ENCODE results near the gene RHOB.

Gene RHOB

DNA sequence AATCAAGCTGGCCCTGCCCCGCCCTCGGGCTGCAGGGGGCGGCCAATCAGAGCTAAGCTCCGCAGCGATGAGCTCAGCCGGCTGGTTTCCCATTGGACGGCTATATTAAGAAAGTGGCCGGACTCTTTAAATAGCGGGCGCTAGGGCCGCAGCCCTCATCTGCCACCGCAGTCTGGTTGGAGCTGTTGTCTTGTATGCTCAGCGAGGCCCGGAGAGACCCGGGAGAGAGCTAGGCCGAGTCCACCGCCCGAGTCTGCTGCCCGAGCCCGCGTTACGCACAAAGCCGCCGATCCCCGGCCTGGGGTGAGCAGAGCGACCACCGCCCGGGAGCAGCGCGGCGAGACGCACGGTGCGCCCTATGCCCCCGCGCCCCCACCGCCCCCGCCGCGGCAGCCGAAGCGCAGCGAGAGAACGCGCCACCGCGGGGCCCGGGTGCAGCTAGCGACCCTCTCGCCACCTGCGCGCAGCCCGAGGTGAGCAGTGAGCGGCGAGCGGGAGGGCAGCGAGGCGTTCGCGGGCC is at the start of gene RHOB:
Gene RHOB (plus strand): TSS at position 158 of the 520 bp plus-strand sequence. CDS start 392 bp downstream, outside the sequence.
- ATAC-seq = peak; percentile 87
- TF ChIP-seq PPARA (CRISPR knock-in tag; IDR thresholded peaks at IDR 0.05; ENCODE audit: borderline replicate concordance) = no peak
- TF ChIP-seq GLIS3 (CRISPR knock-in tag; IDR thresholded peaks at IDR 0.05) = peak; percentile 89; the same call in 1 of the 2 replicates
- no peak for TF ChIP-seq SNAI2 (CRISPR knock-in tag; IDR thresholded peaks at IDR 0.05)
- no peak for TF ChIP-seq BACH2 (CRISPR knock-in tag; IDR thresholded peaks at IDR 0.05; ENCODE audit: borderline replicate concordance)

DNA sequence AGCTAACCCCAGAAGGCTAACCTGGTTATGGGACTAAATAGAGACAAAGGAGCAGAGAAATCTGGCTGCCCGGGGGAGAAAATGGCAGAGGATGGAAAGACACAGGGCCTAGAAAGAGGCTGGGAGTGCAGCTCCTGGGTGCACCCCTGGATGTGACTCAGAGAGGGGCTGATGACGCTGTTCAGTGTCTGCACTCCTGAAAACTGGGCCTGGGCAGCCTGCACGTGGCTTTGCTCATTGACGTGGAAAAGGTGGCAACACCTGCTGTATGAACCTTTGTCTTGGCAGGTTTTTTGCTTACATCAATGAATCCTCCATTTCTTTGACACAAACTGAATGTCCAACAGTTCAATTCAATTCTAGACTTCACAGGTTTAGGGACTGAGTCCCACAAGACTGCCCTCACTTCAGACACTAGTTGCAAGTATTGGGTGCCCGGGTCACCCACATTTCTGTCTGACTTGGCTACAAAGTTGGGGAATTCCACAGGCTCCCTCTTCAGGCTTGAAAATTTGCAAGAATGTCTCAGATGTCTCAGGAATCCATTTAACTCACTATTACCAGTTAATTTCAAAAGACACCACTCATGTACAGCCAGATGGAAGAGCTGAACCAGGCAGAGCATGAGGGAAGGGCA is 48.9 kb upstream of the RHOB start:
- ATAC-seq = no peak
- no peak for TF ChIP-seq ZC3H10 (CRISPR knock-in tag; IDR thresholded peaks at IDR 0.05)

DNA sequence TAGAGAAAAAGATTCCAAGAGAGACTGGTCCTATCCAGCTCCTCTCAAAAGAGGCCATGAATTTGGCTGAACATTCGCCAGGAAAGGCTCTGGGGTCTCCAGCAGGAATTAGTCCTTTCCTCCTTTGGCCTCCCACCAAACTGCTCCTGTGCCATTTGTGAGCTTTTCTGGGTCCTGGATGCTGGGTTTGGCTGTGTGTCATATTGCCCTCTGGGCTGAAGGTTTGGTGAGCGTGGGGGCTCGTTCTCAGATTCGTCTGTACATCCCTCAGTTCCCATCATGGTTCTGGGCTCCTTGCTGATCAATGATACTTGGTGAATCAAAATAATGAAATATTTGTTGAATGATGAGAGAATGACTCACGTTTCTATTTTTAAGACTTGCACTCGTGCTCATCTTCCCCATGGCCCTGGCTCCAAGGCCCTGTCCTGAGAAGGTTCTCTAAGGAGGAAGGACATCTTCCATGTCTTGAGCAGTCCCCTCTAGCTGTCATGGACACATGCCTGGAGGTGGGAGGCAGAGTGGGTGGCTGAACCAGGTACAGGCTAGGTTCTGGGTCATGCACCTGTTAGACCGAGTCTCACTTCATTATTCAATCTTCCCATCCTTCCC is 47.8 kb upstream of the RHOB start:
- TF ChIP-seq ZC3H10 (CRISPR knock-in tag; IDR thresholded peaks at IDR 0.05) = no peak
- TF ChIP-seq RARB (CRISPR knock-in tag; IDR thresholded peaks at IDR 0.05) = no peak
- no peak for TF ChIP-seq CSDC2 (CRISPR knock-in tag; IDR thresholded peaks at IDR 0.05)
- no peak for TF ChIP-seq BACH2 (CRISPR knock-in tag; IDR thresholded peaks at IDR 0.05; ENCODE audit: borderline replicate concordance)
- no peak for TF ChIP-seq ZNF565 (CRISPR knock-in tag; conservative IDR thresholded peaks at IDR 0.05; ENCODE audit: low read depth)
- TF ChIP-seq, protein P1, sequence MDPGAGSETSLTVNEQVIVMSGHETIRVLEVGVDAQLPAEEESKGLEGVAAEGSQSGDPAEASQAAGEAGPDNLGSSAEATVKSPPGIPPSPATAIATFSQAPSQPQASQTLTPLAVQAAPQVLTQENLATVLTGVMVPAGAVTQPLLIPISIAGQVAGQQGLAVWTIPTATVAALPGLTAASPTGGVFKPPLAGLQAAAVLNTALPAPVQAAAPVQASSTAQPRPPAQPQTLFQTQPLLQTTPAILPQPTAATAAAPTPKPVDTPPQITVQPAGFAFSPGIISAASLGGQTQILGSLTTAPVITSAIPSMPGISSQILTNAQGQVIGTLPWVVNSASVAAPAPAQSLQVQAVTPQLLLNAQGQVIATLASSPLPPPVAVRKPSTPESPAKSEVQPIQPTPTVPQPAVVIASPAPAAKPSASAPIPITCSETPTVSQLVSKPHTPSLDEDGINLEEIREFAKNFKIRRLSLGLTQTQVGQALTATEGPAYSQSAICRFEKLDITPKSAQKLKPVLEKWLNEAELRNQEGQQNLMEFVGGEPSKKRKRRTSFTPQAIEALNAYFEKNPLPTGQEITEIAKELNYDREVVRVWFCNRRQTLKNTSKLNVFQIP (CRISPR knock-in tag; IDR thresholded peaks at IDR 0.05; ENCODE audit: borderline replicate concordance, low read depth) = no peak
- no peak for TF ChIP-seq PPARA (CRISPR knock-in tag; IDR thresholded peaks at IDR 0.05; ENCODE audit: borderline replicate concordance)
- no peak for TF ChIP-seq ISL1 (CRISPR knock-in tag; IDR thresholded peaks at IDR 0.05)
- no peak for TF ChIP-seq ZFP3 (CRISPR knock-in tag; IDR thresholded peaks at IDR 0.05)
- no peak for ATAC-seq

DNA sequence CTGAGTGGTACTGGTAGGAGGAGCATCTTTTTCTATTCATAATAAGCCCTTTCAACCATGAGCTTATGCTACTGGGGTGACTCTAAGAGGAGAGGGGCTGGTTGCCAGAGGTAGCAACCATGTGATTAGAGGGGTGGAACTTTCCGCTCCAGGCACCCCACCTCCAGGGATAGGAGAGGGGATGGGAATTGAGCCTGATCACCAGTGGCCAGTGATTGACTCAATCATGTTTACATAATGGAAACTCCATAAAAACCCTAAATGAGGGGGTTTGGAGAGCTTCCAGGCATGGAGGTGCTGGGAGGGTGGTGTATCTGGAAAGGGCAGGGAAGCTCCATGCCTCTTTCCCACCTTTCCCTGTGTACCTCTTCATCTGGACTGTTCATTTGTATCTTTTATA is 46.6 kb upstream of the RHOB start:
- TF ChIP-seq ZFP3 (CRISPR knock-in tag; IDR thresholded peaks at IDR 0.05) = no peak
- TF ChIP-seq CSDC2 (CRISPR knock-in tag; IDR thresholded peaks at IDR 0.05) = no peak
- TF ChIP-seq RARB (CRISPR knock-in tag; IDR thresholded peaks at IDR 0.05) = no peak
- TF ChIP-seq GLIS3 (CRISPR knock-in tag; IDR thresholded peaks at IDR 0.05) = no peak
- TF ChIP-seq, protein P2, sequence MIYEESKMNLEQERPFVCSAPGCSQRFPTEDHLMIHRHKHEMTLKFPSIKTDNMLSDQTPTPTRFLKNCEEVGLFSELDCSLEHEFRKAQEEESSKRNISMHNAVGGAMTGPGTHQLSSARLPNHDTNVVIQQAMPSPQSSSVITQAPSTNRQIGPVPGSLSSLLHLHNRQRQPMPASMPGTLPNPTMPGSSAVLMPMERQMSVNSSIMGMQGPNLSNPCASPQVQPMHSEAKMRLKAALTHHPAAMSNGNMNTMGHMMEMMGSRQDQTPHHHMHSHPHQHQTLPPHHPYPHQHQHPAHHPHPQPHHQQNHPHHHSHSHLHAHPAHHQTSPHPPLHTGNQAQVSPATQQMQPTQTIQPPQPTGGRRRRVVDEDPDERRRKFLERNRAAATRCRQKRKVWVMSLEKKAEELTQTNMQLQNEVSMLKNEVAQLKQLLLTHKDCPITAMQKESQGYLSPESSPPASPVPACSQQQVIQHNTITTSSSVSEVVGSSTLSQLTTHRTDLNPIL (CRISPR knock-in tag; IDR thresholded peaks at IDR 0.05; ENCODE audit: low read depth) = no peak
- TF ChIP-seq ARNTL (CRISPR knock-in tag; IDR thresholded peaks at IDR 0.05; ENCODE audit: borderline replicate concordance, low read depth) = no peak
- TF ChIP-seq, protein P3, sequence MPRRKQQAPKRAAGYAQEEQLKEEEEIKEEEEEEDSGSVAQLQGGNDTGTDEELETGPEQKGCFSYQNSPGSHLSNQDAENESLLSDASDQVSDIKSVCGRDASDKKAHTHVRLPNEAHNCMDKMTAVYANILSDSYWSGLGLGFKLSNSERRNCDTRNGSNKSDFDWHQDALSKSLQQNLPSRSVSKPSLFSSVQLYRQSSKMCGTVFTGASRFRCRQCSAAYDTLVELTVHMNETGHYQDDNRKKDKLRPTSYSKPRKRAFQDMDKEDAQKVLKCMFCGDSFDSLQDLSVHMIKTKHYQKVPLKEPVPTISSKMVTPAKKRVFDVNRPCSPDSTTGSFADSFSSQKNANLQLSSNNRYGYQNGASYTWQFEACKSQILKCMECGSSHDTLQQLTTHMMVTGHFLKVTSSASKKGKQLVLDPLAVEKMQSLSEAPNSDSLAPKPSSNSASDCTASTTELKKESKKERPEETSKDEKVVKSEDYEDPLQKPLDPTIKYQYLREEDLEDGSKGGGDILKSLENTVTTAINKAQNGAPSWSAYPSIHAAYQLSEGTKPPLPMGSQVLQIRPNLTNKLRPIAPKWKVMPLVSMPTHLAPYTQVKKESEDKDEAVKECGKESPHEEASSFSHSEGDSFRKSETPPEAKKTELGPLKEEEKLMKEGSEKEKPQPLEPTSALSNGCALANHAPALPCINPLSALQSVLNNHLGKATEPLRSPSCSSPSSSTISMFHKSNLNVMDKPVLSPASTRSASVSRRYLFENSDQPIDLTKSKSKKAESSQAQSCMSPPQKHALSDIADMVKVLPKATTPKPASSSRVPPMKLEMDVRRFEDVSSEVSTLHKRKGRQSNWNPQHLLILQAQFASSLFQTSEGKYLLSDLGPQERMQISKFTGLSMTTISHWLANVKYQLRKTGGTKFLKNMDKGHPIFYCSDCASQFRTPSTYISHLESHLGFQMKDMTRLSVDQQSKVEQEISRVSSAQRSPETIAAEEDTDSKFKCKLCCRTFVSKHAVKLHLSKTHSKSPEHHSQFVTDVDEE (CRISPR knock-in tag; IDR thresholded peaks at IDR 0.05) = no peak
- no peak for TF ChIP-seq ZNF565 (CRISPR knock-in tag; conservative IDR thresholded peaks at IDR 0.05; ENCODE audit: low read depth)
- TF ChIP-seq ZFP30 (CRISPR knock-in tag; IDR thresholded peaks at IDR 0.05) = no peak
- no peak for TF ChIP-seq PPARA (CRISPR knock-in tag; IDR thresholded peaks at IDR 0.05; ENCODE audit: borderline replicate concordance)
- TF ChIP-seq ZC3H10 (CRISPR knock-in tag; IDR thresholded peaks at IDR 0.05) = no peak
- ATAC-seq = no peak

DNA sequence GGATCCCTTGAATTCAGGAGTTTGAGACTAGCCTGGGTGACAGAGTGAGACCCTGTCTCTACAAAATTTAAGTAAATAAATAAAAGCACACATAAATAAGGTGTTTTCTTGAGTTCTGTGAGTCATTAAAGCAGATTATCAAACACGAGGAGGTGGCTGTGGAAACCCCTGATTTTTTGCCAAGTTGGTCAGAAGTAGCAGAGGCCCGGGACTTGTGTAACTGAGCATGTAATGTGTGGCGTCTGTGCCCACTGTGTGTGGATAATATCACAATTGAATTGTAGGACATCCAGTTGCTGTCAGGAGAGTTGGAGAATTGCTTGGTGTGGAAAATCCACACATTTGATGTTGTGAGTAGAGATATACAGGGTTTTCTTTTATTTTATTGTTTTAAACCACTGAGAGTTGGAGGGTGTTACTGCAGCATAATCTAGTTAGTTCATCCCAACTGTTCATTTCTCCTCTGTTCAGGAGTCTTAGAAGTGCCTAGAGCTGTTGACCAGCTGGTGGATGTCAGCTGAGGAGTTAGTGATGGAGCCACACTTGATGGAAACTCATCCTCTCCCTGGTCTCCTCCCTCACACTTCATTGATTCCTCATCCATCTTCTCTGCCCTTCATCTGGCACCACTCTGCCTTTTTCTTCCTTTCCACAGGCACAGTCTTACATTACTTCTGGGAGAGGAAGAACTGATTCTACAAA is 45.9 kb upstream of the RHOB start:
- ATAC-seq = no peak
- TF ChIP-seq, protein P2 (CRISPR knock-in tag; IDR thresholded peaks at IDR 0.05; ENCODE audit: low read depth) = no peak
- TF ChIP-seq ZC3H10 (CRISPR knock-in tag; IDR thresholded peaks at IDR 0.05) = no peak
- TF ChIP-seq ZFP30 (CRISPR knock-in tag; IDR thresholded peaks at IDR 0.05) = no peak
- no peak for TF ChIP-seq TCF4 (CRISPR knock-in tag; IDR thresholded peaks at IDR 0.05; ENCODE audit: borderline replicate concordance)
- TF ChIP-seq, protein P4, sequence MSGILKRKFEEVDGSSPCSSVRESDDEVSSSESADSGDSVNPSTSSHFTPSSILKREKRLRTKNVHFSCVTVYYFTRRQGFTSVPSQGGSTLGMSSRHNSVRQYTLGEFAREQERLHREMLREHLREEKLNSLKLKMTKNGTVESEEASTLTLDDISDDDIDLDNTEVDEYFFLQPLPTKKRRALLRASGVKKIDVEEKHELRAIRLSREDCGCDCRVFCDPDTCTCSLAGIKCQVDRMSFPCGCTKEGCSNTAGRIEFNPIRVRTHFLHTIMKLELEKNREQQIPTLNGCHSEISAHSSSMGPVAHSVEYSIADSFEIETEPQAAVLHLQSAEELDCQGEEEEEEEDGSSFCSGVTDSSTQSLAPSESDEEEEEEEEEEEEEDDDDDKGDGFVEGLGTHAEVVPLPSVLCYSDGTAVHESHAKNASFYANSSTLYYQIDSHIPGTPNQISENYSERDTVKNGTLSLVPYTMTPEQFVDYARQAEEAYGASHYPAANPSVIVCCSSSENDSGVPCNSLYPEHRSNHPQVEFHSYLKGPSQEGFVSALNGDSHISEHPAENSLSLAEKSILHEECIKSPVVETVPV (CRISPR knock-in tag; IDR thresholded peaks at IDR 0.05) = no peak

Measured in SK-N-SH treated with all-trans-retinoic acid at 6 μM for 48 hours (cell line).